B cell (primary cell): Measurements from ENCODE around the gene PDIA2. TPM values are rescaled to one million over a fixed set of nuclear protein-coding genes. Genes with fewer than 3 reads are reported as not detected.

Experiments
- ATAC-seq: fragments of 200-7000 bp; cut with Tn5 transposase; one replicate; pipeline ENCODE4 v1.10.0; 2021; ENCODE audit warnings: low read depth, mild to moderate bottlenecking, moderate number of reproducible peaks, moderate library complexity
- CTCF ChIA-PET: fragments of 350-600 bp; sonication (Branson Sonifier 250); formaldehyde crosslinking; loops from one replicate; lab custom pipeline; 2021; ENCODE audit warnings: antibody characterized with exemption, inconsistent platforms; lab: Charles Lee
- POLR2A ChIA-PET: fragments of 350-600 bp; sonication (Branson Sonifier 250); formaldehyde crosslinking; loops from one replicate; lab custom pipeline; 2021; ENCODE audit warnings: antibody characterized with exemption; lab: Charles Lee
- DNase-seq: peaks from one replicate; pipeline ENCODE4 v3.0.0; 2013
- H2AFZ ChIP-seq: 2 replicates; pipeline ENCODE4 v1.6.1; 2012; ENCODE audit warnings: mild to moderate bottlenecking, low read depth, low read length; ENCODE audit not compliant: insufficient read depth, poor library complexity, severe bottlenecking
- H3K27ac ChIP-seq, 2 donors: 1 replicate in 1 of 2; 2 replicates in 1 of 2; pipeline ENCODE4 v1.5.1; 2012 to 2013; ENCODE audit warnings: low read length in 2 of 2, mild to moderate bottlenecking in 2 of 2, moderate library complexity in 1 of 2
- H3K27me3 ChIP-seq, 4 experiments: fragments of 200-600 bp in 1 of 4; sonication (generic) in 1 of 4; replicated peaks in 1 of 4; 1 replicate in 2 of 4; 2 replicates in 2 of 4; pipeline versions ENCODE4 v1.6.1 to v1.7.0; 2013 to 2016; ENCODE audit warnings: low read length in 3 of 4, mild to moderate bottlenecking in 2 of 4, mixed read lengths in 1 of 4, moderate library complexity in 1 of 4; ENCODE audit not compliant: insufficient read depth in 4 of 4, control insufficient read depth in 3 of 4; ENCODE audit errors: control extremely low read depth in 1 of 4
- H3K36me3 ChIP-seq, 2 experiments: replicated peaks in 1 of 2; 1 replicate in 1 of 2; 2 replicates in 1 of 2; pipeline versions ENCODE4 v1.6.1 to v1.7.1; 2013; ENCODE audit warnings: low read length in 1 of 2; ENCODE audit not compliant: insufficient read depth in 2 of 2, control insufficient read depth in 1 of 2; ENCODE audit errors: control extremely low read depth in 1 of 2, extremely low read depth in 1 of 2
- H3K4me1 ChIP-seq, 2 donors: fragments of 200-600 bp in 1 of 2; sonication (generic) in 1 of 2; 1 replicate in 1 of 2; 2 replicates in 1 of 2; pipeline versions ENCODE4 v1.5.1 to v1.6.1; 2013 to 2017; ENCODE audit warnings: low read length in 2 of 2; ENCODE audit not compliant: control insufficient read depth in 2 of 2, insufficient read depth in 2 of 2
- H3K4me2 ChIP-seq: replicated peaks from 2 replicates; pipeline ENCODE3; 2012; ENCODE audit warnings: mild to moderate bottlenecking, low read depth, low read length; ENCODE audit not compliant: poor library complexity, severe bottlenecking
- H3K4me3 ChIP-seq, 5 experiments: fragments of 200-600 bp in 1 of 5; sonication (generic) in 1 of 5; 1 replicate in 3 of 5; 2 replicates in 2 of 5; pipeline versions ENCODE4 v1.5.1 to v1.7.0; 2011 to 2016; ENCODE audit warnings: low read length in 4 of 5, mild to moderate bottlenecking in 4 of 5, low read depth in 2 of 5, control low read depth in 1 of 5, moderate library complexity in 1 of 5; ENCODE audit not compliant: insufficient read depth in 1 of 5; ENCODE audit errors: control extremely low read depth in 1 of 5, extremely low read depth in 1 of 5
- H3K79me2 ChIP-seq: fragments of 200-600 bp; sonication (generic); one replicate; pipeline ENCODE4 v1.6.0; 2016; ENCODE audit warnings: low read length; ENCODE audit not compliant: control insufficient read depth, insufficient read depth
- H3K9ac ChIP-seq: fragments of 200-600 bp; sonication (generic); 2 replicates; pipeline ENCODE4 v1.6.1; 2017; ENCODE audit warnings: mild to moderate bottlenecking, low read length, moderate library complexity
- H3K9me3 ChIP-seq, 3 donors: one replicate each; pipeline versions ENCODE4 v1.6.1 to v1.7.1; 2013; ENCODE audit warnings: low read length in 2 of 3; ENCODE audit not compliant: control insufficient read depth in 2 of 3, insufficient read depth in 1 of 3; ENCODE audit errors: control extremely low read depth in 1 of 3
- H4K20me1 ChIP-seq: 2 replicates; pipeline ENCODE4 v1.6.0; 2012; ENCODE audit warnings: mild to moderate bottlenecking, low read length; ENCODE audit not compliant: insufficient read depth, control insufficient read depth, poor library complexity, severe bottlenecking
- H3K27ac Mint-ChIP-seq: one replicate; pipeline ENCODE4 v1.8.0; 2021; ENCODE audit warnings: mixed read lengths
- H3K27me3 Mint-ChIP-seq: one replicate; pipeline ENCODE4 v1.8.0; 2021; ENCODE audit warnings: mixed read lengths
- H3K4me1 Mint-ChIP-seq: one replicate; pipeline ENCODE4 v1.8.0; 2021; ENCODE audit warnings: mixed read lengths
- H3K4me3 Mint-ChIP-seq: one replicate; pipeline ENCODE4 v1.8.0; 2021; ENCODE audit warnings: mixed read lengths
- H3K9me3 Mint-ChIP-seq: one replicate; pipeline ENCODE4 v1.8.0; 2022; ENCODE audit warnings: mixed read lengths; ENCODE audit not compliant: insufficient read depth
- EZH2 ChIP-seq: IDR thresholded peaks from 2 replicates; pipeline ENCODE4 v1.6.1; 2012; ENCODE audit warnings: borderline replicate concordance, low read depth, mild to moderate bottlenecking, moderate library complexity, low read length; ENCODE audit not compliant: insufficient read depth, poor library complexity, severe bottlenecking
- WGBS: methylation state at CpG from one replicate; pipeline ENCODE4 v1.1.5; 2013; ENCODE audit warnings: missing lambda C conversion rate; ENCODE audit not compliant: insufficient coverage; 5-methylcytosine and 5-hydroxymethylcytosine counted together
- intact Hi-C: fragments of 100-400 bp; cut with micrococcal nuclease; formaldehyde crosslinking; loops from one replicate; pipeline ENCODE4 v1.10.0; 2022
- polyA plus RNA-seq: library from polyadenylated mRNA; depleted of rRNA; stranded (reverse); fragments of >200 nt; gene quantifications from 2 replicates; pipeline ENCODE4 v1.2.3, GENCODE V29; 2012
- total RNA-seq, 2 donors: library from RNA; stranded (reverse); fragments of 120-200 nt in 1 of 2; gene quantifications; 1 replicate in 1 of 2; 2 replicates in 1 of 2; pipeline versions ENCODE4 v1.2.3 to v1.2.4, GENCODE V29; 2013 to 2022
- TF ChIP-seq, protein P1 (sequence below): fragments of 200-600 bp; IDR thresholded peaks from one replicate; pipeline ENCODE4 v1.8.0; 2022; ENCODE audit warnings: antibody characterized with exemption, mild to moderate bottlenecking

Gene PDIA2
- total and polyA plus RNA-seq, 2 donors (not counting 1 experiment from before 2014, with no cell fraction given), result 0.06 TPM; not detected in 1

DNA sequence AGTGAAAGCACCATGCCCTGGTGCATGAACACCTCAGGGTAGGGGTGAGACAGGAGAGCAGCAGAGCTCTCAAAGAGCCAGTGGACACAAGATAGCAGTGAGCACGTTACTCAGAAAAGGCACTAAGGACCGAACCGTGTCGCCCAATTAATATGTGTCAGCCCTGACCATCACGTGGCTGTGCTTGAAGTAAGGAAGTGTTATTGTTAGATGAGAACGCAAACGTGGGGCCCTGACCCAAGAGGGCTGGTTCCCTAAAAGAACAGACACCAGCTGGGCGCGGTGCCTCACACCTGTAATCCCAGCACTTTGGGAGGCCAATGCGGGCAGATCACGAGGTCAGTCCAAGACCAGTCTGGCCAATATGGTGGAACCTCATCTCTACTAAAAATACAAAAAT lies 53.3 kb downstream of the PDIA2 start:
- Mint-ChIP-seq H3K27me3 (no peaks in the 10 kb centered on the region), H3K4me3 (peak overlapping the region; percentile 38), H3K9me3 (no peaks in the 10 kb centered on the region), H3K4me1 (peaks cover 52% of the 10 kb centered on the region), H3K27ac (no peak overlapping the region)
- Histone ChIP-seq H3K4me1 (peaks cover 18 to 36% of the 10 kb centered on the region in 2 donors), H3K27ac (no peak overlapping the region), H3K9me3 (peaks cover 0 to 3% (median 0%) of the 10 kb centered on the region in 3 donors), H3K27me3 (no peaks in the 10 kb centered on the region), H4K20me1 (peaks cover 89% of the 10 kb centered on the region), H3K4me2 (peak overlapping the region; percentile 6), H3K79me2 (peaks cover 98% of the 10 kb centered on the region), H2AFZ (no peak overlapping the region), H3K36me3 (no peaks in the 10 kb centered on the region), H3K4me3 (no peak overlapping the region), H3K9ac (no peak overlapping the region)
- 76% methylated on average over 11 of the region's 11 CpGs for WGBS
- ChIA-PET CTCF (no interaction called here), POLR2A (no interaction called here)
- peak; percentile 3 for DNase-seq
- intact Hi-C loops, result no loop called here
- ATAC-seq, result no peak
- TF ChIP-seq, protein P1, sequence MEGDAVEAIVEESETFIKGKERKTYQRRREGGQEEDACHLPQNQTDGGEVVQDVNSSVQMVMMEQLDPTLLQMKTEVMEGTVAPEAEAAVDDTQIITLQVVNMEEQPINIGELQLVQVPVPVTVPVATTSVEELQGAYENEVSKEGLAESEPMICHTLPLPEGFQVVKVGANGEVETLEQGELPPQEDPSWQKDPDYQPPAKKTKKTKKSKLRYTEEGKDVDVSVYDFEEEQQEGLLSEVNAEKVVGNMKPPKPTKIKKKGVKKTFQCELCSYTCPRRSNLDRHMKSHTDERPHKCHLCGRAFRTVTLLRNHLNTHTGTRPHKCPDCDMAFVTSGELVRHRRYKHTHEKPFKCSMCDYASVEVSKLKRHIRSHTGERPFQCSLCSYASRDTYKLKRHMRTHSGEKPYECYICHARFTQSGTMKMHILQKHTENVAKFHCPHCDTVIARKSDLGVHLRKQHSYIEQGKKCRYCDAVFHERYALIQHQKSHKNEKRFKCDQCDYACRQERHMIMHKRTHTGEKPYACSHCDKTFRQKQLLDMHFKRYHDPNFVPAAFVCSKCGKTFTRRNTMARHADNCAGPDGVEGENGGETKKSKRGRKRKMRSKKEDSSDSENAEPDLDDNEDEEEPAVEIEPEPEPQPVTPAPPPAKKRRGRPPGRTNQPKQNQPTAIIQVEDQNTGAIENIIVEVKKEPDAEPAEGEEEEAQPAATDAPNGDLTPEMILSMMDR, result no peak
- no peak for TF ChIP-seq EZH2

Other genes with a start within 250 kb of the PDIA2 start
- gene POLR3K, start 229.6 kb upstream of the PDIA2 start, total RNA-seq, result 28.3 and 34.9 TPM in 2 replicates
- gene POLR3K, start 229.6 kb upstream of the PDIA2 start, polyA plus RNA-seq, result 18.4 and 26.3 TPM in 2 replicates
- 24.3 and 25.5 TPM in 2 replicates for gene SNRNP25, start 229.3 kb upstream of the PDIA2 start, total RNA-seq
- gene SNRNP25, start 229.3 kb upstream of the PDIA2 start, polyA plus RNA-seq, result 31.3 and 32.8 TPM in 2 replicates
- gene RHBDF1, start 210.5 kb upstream of the PDIA2 start, total RNA-seq, result 0.76 and 0.78 TPM in 2 replicates
- gene RHBDF1, start 210.5 kb upstream of the PDIA2 start, polyA plus RNA-seq, result 0.42 and 1.3 TPM in 2 replicates
- 58.3 and 66.4 TPM in 2 replicates for gene MPG, start 204.9 kb upstream of the PDIA2 start, total RNA-seq
- gene MPG, start 204.9 kb upstream of the PDIA2 start, polyA plus RNA-seq, result 39.4 and 59.6 TPM in 2 replicates
- gene NPRL3, start 144.5 kb upstream of the PDIA2 start, total RNA-seq, result 41.9 and 43.0 TPM in 2 replicates
- 41.3 and 50.2 TPM in 2 replicates for gene NPRL3, start 144.5 kb upstream of the PDIA2 start, polyA plus RNA-seq
- gene HBZ, start 130.5 kb upstream of the PDIA2 start, total RNA-seq, result not detected in 2 replicates
- gene HBZ, start 130.5 kb upstream of the PDIA2 start, polyA plus RNA-seq, result not detected in 2 replicates
- gene HBM, start 117.2 kb upstream of the PDIA2 start, total RNA-seq, result 0.64 TPM in 1 of 2 replicates, not detected in the other
- 3.2 TPM in 1 of 2 replicates, not detected in the other for gene HBM, start 117.2 kb upstream of the PDIA2 start, polyA plus RNA-seq
- gene HBA2, start 110.3 kb upstream of the PDIA2 start, total RNA-seq, result 179 and 217 TPM in 2 replicates
- 7.9 and 75.6 TPM in 2 replicates for gene HBA2, start 110.3 kb upstream of the PDIA2 start, polyA plus RNA-seq
- 261 and 283 TPM in 2 replicates for gene HBA1, start 106.5 kb upstream of the PDIA2 start, total RNA-seq
- gene HBA1, start 106.5 kb upstream of the PDIA2 start, polyA plus RNA-seq, result 38.5 and 905 TPM in 2 replicates
- gene HBQ1, start 102.7 kb upstream of the PDIA2 start, total RNA-seq, result not detected in 2 replicates
- not detected in 2 replicates for gene HBQ1, start 102.7 kb upstream of the PDIA2 start, polyA plus RNA-seq
- gene LUC7L, start 53.7 kb upstream of the PDIA2 start, total RNA-seq, result 181 and 191 TPM in 2 replicates
- 148 and 242 TPM in 2 replicates for gene LUC7L, start 53.7 kb upstream of the PDIA2 start, polyA plus RNA-seq
- 42.9 and 44.5 TPM in 2 replicates for gene FAM234A, start 48.3 kb upstream of the PDIA2 start, total RNA-seq
- gene FAM234A, start 48.3 kb upstream of the PDIA2 start, polyA plus RNA-seq, result 35.1 and 41.4 TPM in 2 replicates
- gene RGS11, start 7.2 kb upstream of the PDIA2 start, total RNA-seq, result not detected in 2 replicates
- gene RGS11, start 7.2 kb upstream of the PDIA2 start, polyA plus RNA-seq, result 0.12 and 0.39 TPM in 2 replicates
- gene ARHGDIG, start 2.6 kb upstream of the PDIA2 start, total RNA-seq, result 0.64 TPM in 1 of 2 replicates, not detected in the other
- gene ARHGDIG, start 2.6 kb upstream of the PDIA2 start, polyA plus RNA-seq, result not detected in 2 replicates
- 37.6 and 40.8 TPM in 2 replicates for gene AXIN1, start 69.6 kb downstream of the PDIA2 start, total RNA-seq
- 35.4 and 39.0 TPM in 2 replicates for gene AXIN1, start 69.6 kb downstream of the PDIA2 start, polyA plus RNA-seq
- gene MRPL28, start 87.4 kb downstream of the PDIA2 start, total RNA-seq, result 44.3 and 45.1 TPM in 2 replicates
- 47.7 and 67.7 TPM in 2 replicates for gene MRPL28, start 87.4 kb downstream of the PDIA2 start, polyA plus RNA-seq
- gene PGAP6, start 98.8 kb downstream of the PDIA2 start, total RNA-seq, result 47.4 and 50.8 TPM in 2 replicates
- 132 and 158 TPM in 2 replicates for gene PGAP6, start 98.8 kb downstream of the PDIA2 start, polyA plus RNA-seq
- gene NME4, start 114.0 kb downstream of the PDIA2 start, total RNA-seq, result 43.3 and 48.7 TPM in 2 replicates
- 61.9 and 77.9 TPM in 2 replicates for gene NME4, start 114.0 kb downstream of the PDIA2 start, polyA plus RNA-seq
- gene DECR2, start 118.7 kb downstream of the PDIA2 start, total RNA-seq, result 9.0 and 11.0 TPM in 2 replicates
- 16.3 and 19.6 TPM in 2 replicates for gene DECR2, start 118.7 kb downstream of the PDIA2 start, polyA plus RNA-seq
- gene RAB11FIP3, start 142.5 kb downstream of the PDIA2 start, total RNA-seq, result 57.2 and 60.6 TPM in 2 replicates
- gene RAB11FIP3, start 142.5 kb downstream of the PDIA2 start, polyA plus RNA-seq, result 24.3 and 29.9 TPM in 2 replicates
- gene CAPN15, start 244.5 kb downstream of the PDIA2 start, total RNA-seq, result 67.2 and 68.0 TPM in 2 replicates
- gene CAPN15, start 244.5 kb downstream of the PDIA2 start, polyA plus RNA-seq, result 48.0 and 77.2 TPM in 2 replicates